WTC11 (cell line): ENCODE measurements around the gene PHLDB1. TPM values are rescaled to one million over a fixed set of nuclear protein-coding genes. Genes with fewer than 3 reads are reported as not detected.

Source experiments
- ATAC-seq: fragments of 200-7000 bp; cut with Tn5 transposase; 2 replicates; pipeline ENCODE4 v1.10.0; 2021; ENCODE audit warnings: mild to moderate bottlenecking, moderate library complexity
- CTCF ChIA-PET: fragments of 300-600 bp; sonication (Branson Sonifier 250); formaldehyde crosslinking; loops from one replicate; lab custom pipeline; 2021; ENCODE audit warnings: antibody characterized with exemption; lab: Charles Lee
- POLR2A ChIA-PET: fragments of 350-600 bp; sonication (Branson Sonifier 250); formaldehyde crosslinking; loops from one replicate; lab custom pipeline; 2021; ENCODE audit warnings: antibody characterized with exemption; lab: Charles Lee
- DNase-seq: peaks from one replicate; pipeline ENCODE4 v3.0.0; 2021; ENCODE audit warnings: low spot score
- H3K27ac Mint-ChIP-seq: 2 replicates; pipeline ENCODE4 v1.8.0; 2021; ENCODE audit warnings: mixed read lengths
- H3K27me3 Mint-ChIP-seq: 2 replicates; pipeline ENCODE4 v1.8.0; 2021; ENCODE audit warnings: low read depth, mild to moderate bottlenecking, moderate library complexity, mixed read lengths
- H3K36me3 Mint-ChIP-seq: 2 replicates; pipeline ENCODE4 v1.8.0; 2021; ENCODE audit warnings: mixed read lengths
- H3K4me1 Mint-ChIP-seq: 2 replicates; pipeline ENCODE4 v1.8.0; 2022; ENCODE audit warnings: mixed read lengths
- H3K4me3 Mint-ChIP-seq: 2 replicates; pipeline ENCODE4 v1.8.0; 2021; ENCODE audit warnings: mild to moderate bottlenecking, moderate library complexity, mixed read lengths
- H3K9me3 Mint-ChIP-seq: 2 replicates; pipeline ENCODE4 v1.8.0; 2021; ENCODE audit warnings: mixed read lengths
- CREB1 ChIP-seq: sonication (generic); formaldehyde crosslinking; IDR thresholded peaks from 2 replicates; pipeline ENCODE4 v1.8.0; 2023; ENCODE audit warnings: mild to moderate bottlenecking, missing genetic modification reagents
- CTCF ChIP-seq: fragments of 200-600 bp; IDR thresholded peaks from 2 replicates; pipeline ENCODE4 v1.8.0; 2022; ENCODE audit warnings: antibody characterized with exemption
- E2F5 ChIP-seq: sonication (generic); formaldehyde crosslinking; IDR thresholded peaks from 2 replicates; pipeline ENCODE4 v1.8.1; 2022; ENCODE audit warnings: mild to moderate bottlenecking, moderate library complexity, missing genetic modification reagents
- ELF4 ChIP-seq: sonication (generic); formaldehyde crosslinking; IDR thresholded peaks from 2 replicates; pipeline ENCODE4 v1.8.1; 2022; ENCODE audit warnings: low read depth, mild to moderate bottlenecking, moderate library complexity, missing genetic modification reagents
- GTF2I ChIP-seq: fragments of 250-450 bp; sonication (Bioruptor Pico); conservative IDR thresholded peaks from 2 replicates; pipeline ENCODE4 v1.4.0; 2021; ENCODE audit warnings: mild to moderate bottlenecking
- HMGA2 ChIP-seq: fragments of 250-450 bp; sonication (Bioruptor Pico); IDR thresholded peaks from 2 replicates; pipeline ENCODE4 v1.4.0; 2021; ENCODE audit warnings: mild to moderate bottlenecking, moderate library complexity
- IRF2 ChIP-seq: sonication (generic); formaldehyde crosslinking; IDR thresholded peaks from 2 replicates; pipeline ENCODE4 v1.8.0; 2022; ENCODE audit warnings: low read depth, missing genetic modification reagents, borderline replicate concordance
- MAX ChIP-seq: sonication (generic); formaldehyde crosslinking; IDR thresholded peaks from 2 replicates; pipeline ENCODE4 v1.8.0; 2022; ENCODE audit warnings: mild to moderate bottlenecking, missing genetic modification reagents
- NFE2L1 ChIP-seq: sonication (generic); formaldehyde crosslinking; IDR thresholded peaks from 2 replicates; pipeline ENCODE4 v1.8.1; 2023; ENCODE audit warnings: missing genetic modification reagents
- NR2C2 ChIP-seq: sonication (generic); formaldehyde crosslinking; IDR thresholded peaks from 2 replicates; pipeline ENCODE4 v1.8.0; 2022; ENCODE audit warnings: mild to moderate bottlenecking, missing genetic modification reagents
- NR3C1 ChIP-seq: sonication (generic); formaldehyde crosslinking; conservative IDR thresholded peaks from 2 replicates; pipeline ENCODE4 v1.8.1; 2023; ENCODE audit warnings: low read depth, mild to moderate bottlenecking, missing genetic modification reagents
- SOX15 ChIP-seq: fragments of 250-450 bp; sonication (Bioruptor Pico); IDR thresholded peaks from 2 replicates; pipeline ENCODE4 v1.9.0; 2021; ENCODE audit warnings: mild to moderate bottlenecking
- TCF7 ChIP-seq: sonication (generic); formaldehyde crosslinking; IDR thresholded peaks from 2 replicates; pipeline ENCODE4 v1.8.0; 2022; ENCODE audit warnings: mild to moderate bottlenecking, low read depth, missing genetic modification reagents, moderate library complexity
- TEAD4 ChIP-seq: sonication (generic); formaldehyde crosslinking; IDR thresholded peaks from 2 replicates; pipeline ENCODE4 v1.8.0; 2022; ENCODE audit warnings: mild to moderate bottlenecking, missing genetic modification reagents
- USF1 ChIP-seq: sonication (generic); formaldehyde crosslinking; IDR thresholded peaks from 2 replicates; pipeline ENCODE4 v1.8.0; 2022; ENCODE audit warnings: mild to moderate bottlenecking, missing genetic modification reagents
- ZMAT4 ChIP-seq: fragments of 250-450 bp; sonication (Bioruptor Pico); IDR thresholded peaks from 2 replicates; pipeline ENCODE4 v1.9.0; 2021; ENCODE audit warnings: mild to moderate bottlenecking
- ZNF396 ChIP-seq: fragments of 250-450 bp; sonication (Bioruptor Pico); IDR thresholded peaks from 2 replicates; pipeline ENCODE4 v1.8.0; 2021; ENCODE audit warnings: mild to moderate bottlenecking, moderate library complexity, borderline replicate concordance
- ZNF671 ChIP-seq: fragments of 250-450 bp; sonication (Bioruptor Pico); IDR thresholded peaks from 2 replicates; pipeline ENCODE4 v1.8.0; 2021; ENCODE audit warnings: mild to moderate bottlenecking
- ZSCAN18 ChIP-seq: fragments of 250-450 bp; sonication (Bioruptor Pico); IDR thresholded peaks from 2 replicates; pipeline ENCODE4 v2.1.2; 2022; ENCODE audit warnings: mild to moderate bottlenecking, moderate library complexity
- total RNA-seq: library from RNA; stranded (reverse); gene quantifications from 3 replicates; pipeline ENCODE4 v1.2.3, GENCODE V29; 2021
- TF ChIP-seq, protein P1 (sequence below): sonication (generic); formaldehyde crosslinking; IDR thresholded peaks from 2 replicates; pipeline ENCODE4 v1.8.1; 2023; ENCODE audit warnings: mild to moderate bottlenecking, moderate library complexity, missing genetic modification reagents
- TF ChIP-seq, protein P2 (sequence below): sonication (generic); formaldehyde crosslinking; IDR thresholded peaks from 2 replicates; pipeline ENCODE4 v1.8.0; 2022; ENCODE audit warnings: missing genetic modification reagents
- TF ChIP-seq, protein P3 (sequence below): sonication (generic); formaldehyde crosslinking; IDR thresholded peaks from 2 replicates; pipeline ENCODE4 v1.8.1; 2022; ENCODE audit warnings: low read depth, mild to moderate bottlenecking, moderate library complexity, missing genetic modification reagents, borderline replicate concordance

The PHLDB1 gene
- total RNA-seq, 1 experiment from 2014 or later: 83.1 TPM

- ATAC-seq (no peak), DNase-seq (peak; percentile 51)
- Mint-ChIP-seq H3K4me1 (peaks cover 39% of the 10 kb centered on the region), H3K27ac (no peak overlapping the region), H3K27me3 (peaks cover 85% of the 10 kb centered on the region), H3K4me3 (peak overlapping the region; percentile 56; the same call in 1 of the 2 replicates), H3K9me3 (no peaks in the 10 kb centered on the region), H3K36me3 (peaks cover 12% of the 10 kb centered on the region)
- ChIA-PET CTCF (interaction anchor here (3.4 to 12.5 kb wide), 4 partner anchors 12 to 53 kb away, joined by 22 to 127 read pairs (median 87); no protein-coding TSS in a partner anchor), POLR2A (interaction anchor here (2.2 to 5.1 kb wide), 2 partner anchors 15 to 29 kb away, joined by 5 to 32 read pairs; no protein-coding TSS in a partner anchor)
- TF ChIP-seq CREB1: no peak
- TF ChIP-seq TEAD4 (CRISPR knock-in tag): no peak
- no peak for TF ChIP-seq NR2C2 (CRISPR knock-in tag)
- TF ChIP-seq ELF4: no peak
- TF ChIP-seq CTCF: no peak
- TF ChIP-seq GTF2I (CRISPR knock-in tag): no peak
- TF ChIP-seq SOX15 (CRISPR knock-in tag): no peak
- no peak for TF ChIP-seq MAX (CRISPR knock-in tag)
- no peak for TF ChIP-seq ZNF396
- TF ChIP-seq, protein P1, sequence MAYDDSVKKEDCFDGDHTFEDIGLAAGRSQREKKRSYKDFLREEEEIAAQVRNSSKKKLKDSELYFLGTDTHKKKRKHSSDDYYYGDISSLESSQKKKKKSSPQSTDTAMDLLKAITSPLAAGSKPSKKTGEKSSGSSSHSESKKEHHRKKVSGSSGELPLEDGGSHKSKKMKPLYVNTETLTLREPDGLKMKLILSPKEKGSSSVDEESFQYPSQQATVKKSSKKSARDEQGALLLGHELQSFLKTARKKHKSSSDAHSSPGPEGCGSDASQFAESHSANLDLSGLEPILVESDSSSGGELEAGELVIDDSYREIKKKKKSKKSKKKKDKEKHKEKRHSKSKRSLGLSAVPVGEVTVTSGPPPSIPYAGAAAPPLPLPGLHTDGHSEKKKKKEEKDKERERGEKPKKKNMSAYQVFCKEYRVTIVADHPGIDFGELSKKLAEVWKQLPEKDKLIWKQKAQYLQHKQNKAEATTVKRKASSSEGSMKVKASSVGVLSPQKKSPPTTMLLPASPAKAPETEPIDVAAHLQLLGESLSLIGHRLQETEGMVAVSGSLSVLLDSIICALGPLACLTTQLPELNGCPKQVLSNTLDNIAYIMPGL (CRISPR knock-in tag): no peak
- TF ChIP-seq, protein P2, sequence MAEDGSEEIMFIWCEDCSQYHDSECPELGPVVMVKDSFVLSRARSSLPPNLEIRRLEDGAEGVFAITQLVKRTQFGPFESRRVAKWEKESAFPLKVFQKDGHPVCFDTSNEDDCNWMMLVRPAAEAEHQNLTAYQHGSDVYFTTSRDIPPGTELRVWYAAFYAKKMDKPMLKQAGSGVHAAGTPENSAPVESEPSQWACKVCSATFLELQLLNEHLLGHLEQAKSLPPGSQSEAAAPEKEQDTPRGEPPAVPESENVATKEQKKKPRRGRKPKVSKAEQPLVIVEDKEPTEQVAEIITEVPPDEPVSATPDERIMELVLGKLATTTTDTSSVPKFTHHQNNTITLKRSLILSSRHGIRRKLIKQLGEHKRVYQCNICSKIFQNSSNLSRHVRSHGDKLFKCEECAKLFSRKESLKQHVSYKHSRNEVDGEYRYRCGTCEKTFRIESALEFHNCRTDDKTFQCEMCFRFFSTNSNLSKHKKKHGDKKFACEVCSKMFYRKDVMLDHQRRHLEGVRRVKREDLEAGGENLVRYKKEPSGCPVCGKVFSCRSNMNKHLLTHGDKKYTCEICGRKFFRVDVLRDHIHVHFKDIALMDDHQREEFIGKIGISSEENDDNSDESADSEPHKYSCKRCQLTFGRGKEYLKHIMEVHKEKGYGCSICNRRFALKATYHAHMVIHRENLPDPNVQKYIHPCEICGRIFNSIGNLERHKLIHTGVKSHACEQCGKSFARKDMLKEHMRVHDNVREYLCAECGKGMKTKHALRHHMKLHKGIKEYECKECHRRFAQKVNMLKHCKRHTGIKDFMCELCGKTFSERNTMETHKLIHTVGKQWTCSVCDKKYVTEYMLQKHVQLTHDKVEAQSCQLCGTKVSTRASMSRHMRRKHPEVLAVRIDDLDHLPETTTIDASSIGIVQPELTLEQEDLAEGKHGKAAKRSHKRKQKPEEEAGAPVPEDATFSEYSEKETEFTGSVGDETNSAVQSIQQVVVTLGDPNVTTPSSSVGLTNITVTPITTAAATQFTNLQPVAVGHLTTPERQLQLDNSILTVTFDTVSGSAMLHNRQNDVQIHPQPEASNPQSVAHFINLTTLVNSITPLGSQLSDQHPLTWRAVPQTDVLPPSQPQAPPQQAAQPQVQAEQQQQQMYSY (CRISPR knock-in tag): no peak
- TF ChIP-seq, protein P3, sequence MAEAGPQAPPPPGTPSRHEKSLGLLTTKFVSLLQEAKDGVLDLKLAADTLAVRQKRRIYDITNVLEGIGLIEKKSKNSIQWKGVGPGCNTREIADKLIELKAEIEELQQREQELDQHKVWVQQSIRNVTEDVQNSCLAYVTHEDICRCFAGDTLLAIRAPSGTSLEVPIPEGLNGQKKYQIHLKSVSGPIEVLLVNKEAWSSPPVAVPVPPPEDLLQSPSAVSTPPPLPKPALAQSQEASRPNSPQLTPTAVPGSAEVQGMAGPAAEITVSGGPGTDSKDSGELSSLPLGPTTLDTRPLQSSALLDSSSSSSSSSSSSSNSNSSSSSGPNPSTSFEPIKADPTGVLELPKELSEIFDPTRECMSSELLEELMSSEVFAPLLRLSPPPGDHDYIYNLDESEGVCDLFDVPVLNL: no peak
- no peak for TF ChIP-seq NFE2L1 (CRISPR knock-in tag)
Observed at GRCh38 chr11:118606157-118606843, 1.1 kb upstream of the PHLDB1 start.

GRCh38 chr11:118606844-118607228, 579 bp upstream of the PHLDB1 start:
- Mint-ChIP-seq H3K27me3 (peaks cover 87% of the 10 kb centered on the region), H3K4me1 (peaks cover 40% of the 10 kb centered on the region), H3K36me3 (peaks cover 6% of the 10 kb centered on the region)
- ATAC-seq (no peak), DNase-seq (no peak)
- ChIA-PET POLR2A (interaction anchor here (1.2 to 5.1 kb wide), 2 partner anchors 15 to 28 kb away, joined by 6 to 32 read pairs; no protein-coding TSS in a partner anchor), CTCF (interaction anchor here (1.2 to 12.5 kb wide), 6 partner anchors 10 to 118 kb away, joined by 3 to 127 read pairs (median 43); no protein-coding TSS in a partner anchor)
- TF ChIP-seq HMGA2 (CRISPR knock-in tag) (no peak), ZMAT4 (CRISPR knock-in tag) (no peak), IRF2 (CRISPR knock-in tag) (no peak), USF1 (CRISPR knock-in tag) (no peak), ZNF671 (CRISPR knock-in tag) (no peak), E2F5 (CRISPR knock-in tag) (no peak), TCF7 (CRISPR knock-in tag) (no peak), NR3C1 (CRISPR knock-in tag) (no peak), ZSCAN18 (CRISPR knock-in tag) (no peak)
- TF ChIP-seq, all 79 proteins: peak for 0
- Mint-ChIP-seq H3K9me3 (no peaks in the 10 kb centered on the region), H3K4me3 (peak overlapping the region; percentile 56), H3K27ac (no peak overlapping the region)
